PFSK-1 (cell line): Measurements from ENCODE around the gene C10orf71.

Experiments
- FOXP2 ChIP-seq: optimal IDR thresholded peaks from 2 replicates; pipeline ENCODE3; 2011; ENCODE audit warnings: borderline replicate concordance, control low read depth, inconsistent platforms; ENCODE audit not compliant: insufficient read depth; ENCODE audit errors: extremely low read length, extremely low read depth
- POLR2AphosphoS5 ChIP-seq: IDR thresholded peaks from 2 replicates; pipeline ENCODE4 v1.6.1; 2012; ENCODE audit warnings: low read depth, mild to moderate bottlenecking, control low read depth, low read length, moderate library complexity
- REST ChIP-seq, 2 experiments: IDR thresholded peaks; 2 replicates each; pipeline versions ENCODE4 v1.6.1 to v1.8.0; 2011 to 2012; ENCODE audit warnings: low read depth in 2 of 2, low read length in 2 of 2, control low read depth in 1 of 2, inconsistent platforms in 1 of 2, mild to moderate bottlenecking in 1 of 2, moderate library complexity in 1 of 2; ENCODE audit not compliant: insufficient read depth in 1 of 2
- SIN3A ChIP-seq: IDR thresholded peaks from 2 replicates; pipeline ENCODE4 v1.6.1; 2012; ENCODE audit warnings: mild to moderate bottlenecking, low read length, moderate library complexity, borderline replicate concordance; ENCODE audit not compliant: insufficient read depth
- TAF1 ChIP-seq: IDR thresholded peaks from 2 replicates; pipeline ENCODE4 v1.6.1; 2012; ENCODE audit warnings: low read length, control low read depth, borderline replicate concordance; ENCODE audit not compliant: insufficient read depth

- TF ChIP-seq REST (IDR thresholded peaks at IDR 0.05; ENCODE audit: insufficient read depth in 1 of 2, low read depth in 2 of 2, low read length in 2 of 2) (no peak), POLR2AphosphoS5 (no peak), SIN3A (no peak), FOXP2 (no peak), TAF1 (no peak)
These were observed 24.1 kb upstream of the C10orf71 start for GRCh38 chr10:49274886-49275285.
